Measurements from ENCODE around the gene COBLL1.

The COBLL1 gene

DNA sequence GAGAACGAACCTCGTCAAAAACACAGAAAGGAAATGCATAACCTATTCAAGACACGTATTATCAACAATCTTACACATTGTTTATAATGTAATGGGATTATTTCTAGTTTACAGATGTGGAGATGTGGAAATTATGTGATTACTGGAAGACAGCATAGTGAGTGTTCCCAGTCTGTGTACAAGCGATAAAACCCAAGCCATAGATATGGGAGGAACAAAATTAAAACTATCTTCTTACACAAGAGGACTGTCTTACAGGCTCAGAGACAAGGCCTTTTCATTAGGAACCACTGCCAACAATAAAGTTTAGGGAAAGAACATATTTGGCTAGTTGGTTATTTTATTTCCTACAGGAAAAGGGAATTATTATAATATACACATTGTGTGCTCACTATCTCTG lies 20.3 kb downstream of the COBLL1 start:
- DNase-seq = no peak

DNA sequence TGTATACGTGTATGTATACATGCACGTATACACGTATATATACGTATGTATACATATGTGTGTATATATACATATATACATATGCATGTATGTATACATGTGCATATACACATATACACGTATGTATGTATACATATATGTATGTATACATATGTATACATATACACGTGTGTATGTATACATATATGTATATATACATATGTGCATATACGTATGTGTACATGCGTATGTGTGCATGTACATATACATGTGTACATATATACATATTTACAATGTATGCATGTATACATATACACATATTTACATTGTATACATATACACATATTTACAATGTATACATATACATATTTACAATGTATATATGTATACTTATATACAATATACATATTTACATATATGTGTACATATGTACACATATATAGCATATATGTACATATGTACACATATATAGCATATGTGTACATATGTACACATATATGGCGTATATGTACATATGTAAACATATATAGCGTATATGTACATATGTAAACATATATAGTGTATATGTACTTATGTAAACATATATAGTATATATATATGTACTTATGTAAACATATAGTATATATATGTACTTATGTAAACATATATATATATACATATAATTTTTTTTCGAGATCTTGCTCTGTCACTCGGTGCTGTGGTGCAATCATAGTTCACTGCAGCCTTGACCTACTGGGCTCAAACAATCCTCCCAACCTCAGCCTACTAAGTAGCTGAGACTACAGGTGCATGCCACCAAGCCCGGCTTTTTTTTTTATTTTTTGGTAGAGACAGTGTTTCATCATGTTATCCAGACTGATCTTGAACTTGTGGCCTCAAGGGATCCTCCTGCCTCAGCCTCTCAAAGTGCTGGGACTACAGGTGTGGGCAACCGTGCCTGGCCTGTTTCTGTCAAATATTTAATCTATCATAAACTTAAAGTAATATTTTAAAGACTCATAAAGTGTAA lies 23.2 kb downstream of the COBLL1 start:
- DNase-seq = no peak

DNA sequence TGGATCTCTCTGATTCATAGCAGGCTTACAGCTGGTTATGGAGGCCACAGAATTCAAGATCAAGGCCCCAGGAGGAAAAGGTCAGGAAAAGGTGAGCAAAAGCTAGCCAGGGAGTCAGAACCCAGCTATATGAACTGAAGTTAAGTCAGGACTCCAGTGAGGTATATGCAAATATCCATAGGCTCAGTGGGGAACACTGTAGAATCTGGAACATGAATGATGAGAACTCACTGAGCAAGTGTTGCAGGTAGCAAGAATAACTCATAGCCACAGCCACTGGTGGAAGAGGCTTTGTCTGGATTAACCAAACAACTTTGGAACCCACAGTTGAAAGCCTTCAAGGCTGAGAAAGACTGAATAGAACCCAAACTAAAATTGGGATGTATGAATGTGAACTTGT lies 24.7 kb downstream of the COBLL1 start:
- no peak for DNase-seq

DNA sequence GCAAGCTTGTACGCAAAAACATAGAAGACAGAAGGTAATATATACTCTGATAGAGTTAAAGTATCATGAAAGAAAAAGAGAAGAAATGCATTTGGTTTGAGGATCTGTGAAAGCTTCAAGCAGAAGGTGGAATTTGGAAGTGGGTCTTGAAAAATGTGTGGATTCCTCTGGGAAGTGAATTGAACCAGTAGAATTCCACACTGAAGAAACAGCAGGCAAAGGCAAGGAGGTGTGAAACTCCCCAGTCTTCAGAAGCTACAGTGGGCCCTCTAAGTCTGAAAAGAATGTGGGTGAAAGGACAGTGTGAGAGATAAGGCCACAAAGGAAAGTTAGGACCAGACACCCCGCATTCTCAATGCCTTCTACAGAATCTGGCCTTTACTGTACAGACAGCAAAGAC lies 25.6 kb downstream of the COBLL1 start:
- no peak for DNase-seq

DNA sequence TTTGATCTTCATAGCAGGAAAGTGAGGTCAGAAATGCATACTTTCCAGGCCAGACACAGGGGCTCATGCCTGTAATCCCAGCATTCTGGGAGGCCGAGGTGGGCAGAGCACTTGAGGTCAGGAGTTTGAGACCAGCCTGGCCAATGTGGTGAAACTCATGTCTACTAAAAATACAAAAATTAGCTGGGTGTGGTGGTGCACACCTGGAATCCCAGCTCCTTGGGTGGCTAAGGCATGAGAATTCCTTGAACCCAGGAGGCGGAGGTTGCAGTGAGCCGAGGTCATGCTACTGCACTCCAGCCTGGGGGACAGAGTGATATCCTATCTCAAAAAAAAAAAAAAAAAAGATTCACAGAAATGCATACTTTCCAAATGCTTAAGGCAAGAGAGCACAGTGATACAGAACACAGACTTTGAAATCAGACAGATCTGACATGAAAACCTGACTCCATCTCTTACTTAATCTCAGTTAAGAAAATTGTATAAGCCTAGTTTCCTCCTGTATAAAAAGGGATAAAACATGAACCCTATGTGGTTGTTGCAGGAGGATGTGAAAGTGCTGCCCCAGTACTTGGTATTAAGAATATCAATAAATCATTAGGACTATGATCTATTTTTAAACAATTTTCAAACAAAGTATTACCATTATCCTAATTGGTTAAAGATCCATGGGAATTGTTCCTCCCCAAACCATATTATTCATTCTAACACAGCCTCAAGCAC lies 26.4 kb downstream of the COBLL1 start:
- DNase-seq = no peak

DNA sequence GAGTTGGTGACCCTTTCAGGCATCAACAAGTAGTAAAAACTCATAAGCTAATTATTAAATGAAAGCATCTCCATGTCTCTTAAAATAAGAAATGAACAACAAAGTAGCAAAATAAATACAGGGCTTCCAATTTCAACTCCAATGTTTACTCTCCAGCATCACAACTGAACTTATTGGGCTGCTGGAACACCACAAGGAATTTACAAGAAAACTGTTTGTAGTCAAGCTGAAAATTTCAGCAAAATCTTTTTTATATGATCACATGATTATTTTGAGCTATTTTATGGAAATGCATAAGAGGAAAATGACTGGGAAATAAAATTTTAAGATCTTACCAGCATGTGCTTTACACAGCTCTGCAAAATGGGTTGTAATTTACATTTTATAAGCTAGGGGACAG lies 28.1 kb downstream of the COBLL1 start:
- DNase-seq = no peak

DNA sequence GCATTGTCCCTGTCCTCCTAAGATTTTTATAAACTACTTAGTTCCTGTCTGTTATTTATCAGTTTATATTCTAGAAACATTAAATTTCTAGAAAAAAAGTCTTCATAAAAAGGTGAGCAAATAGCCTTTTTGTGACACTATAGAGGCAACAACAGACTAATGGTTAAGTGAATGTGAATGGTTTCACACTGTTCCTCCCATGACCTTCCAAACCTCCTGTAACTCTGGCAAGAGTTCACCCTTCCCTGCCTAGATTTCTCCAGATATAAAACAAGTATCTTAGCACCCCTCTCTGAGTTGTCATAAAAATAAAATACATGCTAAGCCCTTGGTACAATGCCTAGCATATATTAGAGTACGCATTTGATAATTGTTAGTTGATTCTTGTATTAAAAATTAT lies 29.2 kb downstream of the COBLL1 start:
- DNase-seq = no peak

DNA sequence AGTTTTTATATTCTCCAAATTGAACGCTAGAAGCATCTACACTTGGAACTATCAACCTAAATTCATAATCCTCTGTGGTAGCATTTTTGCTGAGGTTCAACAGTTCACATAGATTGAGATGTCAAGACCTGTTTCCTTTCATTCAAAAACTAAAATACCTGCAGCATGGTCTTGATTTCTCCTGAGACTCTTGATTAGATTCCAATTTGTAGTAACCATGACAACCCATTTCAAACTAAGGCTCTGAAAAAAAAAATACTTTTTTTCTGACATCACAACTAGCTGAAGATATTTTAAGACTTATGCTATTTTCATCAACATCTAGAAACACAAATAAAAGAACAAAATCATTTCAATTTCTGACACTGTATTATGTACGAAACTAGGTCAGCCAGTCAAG lies 29.8 kb downstream of the COBLL1 start:
- no peak for DNase-seq

DNA sequence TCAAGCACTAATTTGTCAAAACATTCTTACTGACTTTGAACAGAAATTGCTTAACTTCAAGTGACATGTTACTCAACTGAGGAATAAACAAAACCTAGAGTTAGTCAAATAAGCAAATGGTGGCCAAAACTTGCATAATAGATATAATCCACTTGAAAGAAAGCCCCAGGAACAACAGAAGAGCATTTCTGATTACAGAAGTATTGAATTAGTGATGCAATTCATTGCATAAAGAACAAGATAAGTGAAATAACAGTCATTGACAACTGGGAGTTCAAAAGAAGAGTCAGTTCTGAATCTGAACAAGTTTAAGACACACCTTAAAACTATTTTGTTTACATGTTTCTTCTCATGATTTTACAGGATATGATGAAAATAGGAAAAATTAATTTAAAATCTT lies 30.8 kb downstream of the COBLL1 start:
- no peak for DNase-seq

DNA sequence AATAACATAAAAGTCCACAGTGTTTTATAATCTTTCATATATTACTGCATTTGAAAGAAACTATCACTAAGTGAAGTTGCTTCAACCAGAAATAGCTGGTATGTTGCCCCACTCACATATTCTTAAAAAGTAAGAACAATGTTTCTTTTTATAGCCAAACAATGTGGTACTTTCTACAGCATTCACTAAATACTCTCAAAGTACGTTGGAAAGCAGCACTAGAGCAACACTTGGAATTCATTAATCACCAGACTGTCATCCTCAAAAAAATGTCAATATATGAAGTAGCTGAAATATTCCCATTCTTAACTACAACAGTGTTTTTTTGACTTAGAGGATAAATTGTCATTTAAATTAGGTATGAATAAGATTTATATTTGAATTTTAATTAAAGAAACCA lies 32.8 kb downstream of the COBLL1 start:
- DNase-seq = no peak

DNA sequence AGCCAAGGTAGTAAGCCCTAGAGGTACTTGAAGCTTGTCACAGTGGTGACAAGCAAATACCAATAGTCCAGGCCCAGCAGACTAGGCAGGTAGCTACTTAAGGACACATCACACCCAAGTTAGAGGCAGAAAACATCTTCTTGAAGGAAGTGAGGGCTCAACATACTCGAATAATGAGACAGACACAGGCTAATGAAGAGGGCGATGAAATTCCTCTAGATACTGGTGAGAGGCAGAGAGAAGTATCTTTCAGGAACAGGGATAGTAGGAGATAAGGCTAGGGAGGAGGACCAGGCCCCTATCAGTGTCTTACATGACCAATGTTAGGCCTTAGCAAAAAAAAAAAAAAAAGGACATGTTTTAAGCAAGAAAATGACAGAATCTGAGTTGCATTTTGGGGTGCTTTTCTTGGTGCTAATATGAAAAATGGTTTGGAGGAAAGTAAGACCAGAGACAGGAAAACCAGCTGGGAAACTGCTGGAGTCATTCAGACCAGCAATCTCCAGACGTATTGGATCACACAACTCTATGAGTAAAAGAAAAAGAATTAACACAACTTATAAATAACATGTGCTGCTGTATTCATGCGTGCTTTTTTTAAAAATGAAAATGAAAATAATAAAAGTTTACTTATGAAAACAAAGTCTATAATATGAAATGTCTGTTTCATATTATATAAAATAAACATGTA lies 37.7 kb downstream of the COBLL1 start:
- DNase-seq = no peak

DNA sequence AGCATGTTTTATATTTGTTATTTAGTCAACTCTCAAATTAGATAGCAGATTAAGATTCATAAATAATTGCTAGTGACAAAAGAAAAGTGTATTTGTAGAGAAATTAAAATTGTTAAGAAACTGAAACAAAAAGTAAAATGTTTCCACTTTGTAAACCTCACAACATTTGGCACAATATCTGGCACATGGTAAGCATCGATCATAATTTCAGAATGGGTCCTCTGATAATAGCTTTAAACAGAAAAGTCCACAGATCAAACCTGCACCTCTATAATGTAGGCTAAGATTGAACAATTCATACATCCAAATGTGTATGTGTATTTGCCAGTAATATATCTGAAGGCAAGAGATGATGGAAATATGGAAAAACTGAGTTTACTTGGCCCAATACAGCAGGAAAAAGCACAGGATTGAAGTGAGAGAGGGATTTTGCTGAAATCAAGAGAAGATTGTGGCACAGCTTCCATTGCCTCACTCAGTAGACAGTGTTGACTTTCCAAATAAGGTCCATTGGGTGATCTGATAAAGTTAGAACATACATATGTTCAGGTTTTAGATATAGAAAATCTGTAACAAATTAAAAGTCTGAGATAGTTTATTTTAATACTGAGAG lies 39.4 kb downstream of the COBLL1 start:
- no peak for DNase-seq

DNA sequence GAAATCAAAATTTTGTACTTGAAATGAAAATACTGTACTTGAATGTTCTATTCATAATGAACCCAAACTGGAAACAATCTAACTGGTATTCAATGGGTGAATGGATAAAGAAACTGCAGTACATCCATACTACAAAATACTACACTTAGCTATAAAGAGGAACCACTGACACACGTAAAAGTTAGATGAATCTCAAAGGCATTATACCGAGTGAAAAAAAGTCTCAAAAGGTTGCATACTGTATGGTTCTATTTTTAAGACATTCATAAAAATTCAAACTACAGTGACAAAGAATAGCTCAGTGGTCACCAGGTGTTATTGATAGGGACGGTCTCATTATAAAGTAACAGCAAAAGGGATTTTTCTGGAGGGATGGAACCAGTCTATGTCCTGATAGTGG lies 41.1 kb downstream of the COBLL1 start:
- DNase-seq = no peak

DNA sequence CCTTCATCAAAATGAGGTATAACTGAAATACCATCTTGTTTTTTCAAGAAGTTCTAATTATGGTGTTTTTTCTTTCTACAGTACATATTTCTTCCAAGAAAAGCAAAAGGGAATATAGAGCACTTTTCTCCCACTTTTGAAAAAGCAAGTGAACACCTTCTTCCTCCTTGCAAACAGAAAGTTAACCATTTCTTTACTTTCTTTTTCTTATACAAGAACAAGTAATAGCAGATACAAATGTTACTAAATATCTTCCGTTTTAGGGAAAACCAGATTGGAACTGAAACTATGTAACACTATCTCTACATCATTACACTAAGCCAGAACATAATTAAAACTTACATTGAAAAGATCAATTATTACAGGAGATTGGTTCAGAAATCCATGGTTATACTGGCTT lies 44.0 kb downstream of the COBLL1 start:
- no peak for DNase-seq

DNA sequence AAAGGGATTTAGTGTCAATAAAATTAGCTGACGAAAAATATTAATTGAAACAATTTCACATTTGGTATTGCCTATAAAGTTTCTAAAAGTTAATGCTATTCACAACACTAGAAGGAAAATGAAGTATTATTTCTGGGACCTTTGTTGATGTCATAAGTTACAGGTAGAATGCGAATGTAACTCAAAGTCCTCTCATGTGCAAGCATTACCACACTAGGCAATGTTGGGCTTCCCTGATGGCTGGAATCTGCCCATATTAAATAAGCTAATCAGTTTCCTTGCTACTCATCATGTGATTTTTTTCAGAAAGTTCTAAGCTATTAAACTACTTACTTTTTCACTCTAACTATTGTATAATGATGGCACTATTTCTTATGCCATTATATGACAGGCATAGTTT lies 44.6 kb downstream of the COBLL1 start:
- DNase-seq = no peak

DNA sequence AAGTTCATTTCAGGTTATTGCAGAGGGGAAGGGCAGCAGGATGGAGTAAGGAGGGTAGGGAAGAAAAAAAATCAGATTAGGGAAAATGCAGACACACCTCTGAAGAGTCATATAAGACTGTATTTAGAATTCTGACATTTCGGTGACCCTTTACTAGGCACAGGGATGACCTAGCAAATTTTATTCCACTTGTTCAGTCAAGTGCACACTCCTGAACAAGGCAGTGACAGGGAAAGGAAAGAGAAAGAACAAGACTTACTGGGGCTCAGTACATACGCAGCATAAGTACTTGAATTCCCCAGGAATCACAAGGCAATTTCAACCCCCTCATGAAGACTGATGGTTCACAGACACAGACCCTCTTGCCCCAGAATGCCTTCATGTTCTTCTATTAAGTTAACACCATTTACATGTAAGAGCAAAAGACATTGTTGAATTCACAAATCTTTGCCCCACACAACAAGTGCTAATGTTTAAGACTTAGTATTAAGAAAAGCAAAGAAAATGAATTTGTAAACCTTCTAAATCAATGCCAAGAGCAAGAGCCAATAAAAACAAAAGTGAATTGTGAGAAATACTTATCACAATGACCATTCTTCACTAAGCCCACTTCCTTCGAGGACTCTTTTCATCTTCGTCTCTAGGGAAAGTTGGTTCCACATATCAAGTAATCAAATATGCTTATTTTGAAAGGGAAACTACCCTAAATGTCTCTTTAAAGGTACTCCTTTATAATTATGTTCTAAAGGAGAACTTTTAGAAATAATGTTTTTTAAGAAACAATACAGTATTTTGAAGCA lies 47.0 kb downstream of the COBLL1 start:
- no peak for DNase-seq

DNA sequence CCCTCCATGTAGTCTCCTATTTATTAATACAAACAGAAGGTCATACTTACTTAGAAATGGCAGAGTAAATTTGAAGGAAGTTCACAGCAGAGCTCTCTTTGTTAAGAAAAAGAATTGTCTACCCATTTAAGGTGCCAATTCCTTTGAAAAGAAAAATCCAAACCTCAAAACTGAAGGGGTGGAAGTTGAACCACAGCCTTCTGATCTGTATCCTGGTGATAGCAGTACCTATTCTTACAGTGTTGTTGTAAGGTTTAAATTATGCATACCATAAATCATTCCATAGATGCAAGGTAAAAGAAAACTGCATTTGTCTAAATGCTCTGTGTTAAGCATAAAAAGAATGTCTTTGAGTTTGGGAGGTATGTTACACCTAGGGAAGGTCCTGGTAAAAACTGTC lies 47.6 kb downstream of the COBLL1 start:
- no peak for DNase-seq

DNA sequence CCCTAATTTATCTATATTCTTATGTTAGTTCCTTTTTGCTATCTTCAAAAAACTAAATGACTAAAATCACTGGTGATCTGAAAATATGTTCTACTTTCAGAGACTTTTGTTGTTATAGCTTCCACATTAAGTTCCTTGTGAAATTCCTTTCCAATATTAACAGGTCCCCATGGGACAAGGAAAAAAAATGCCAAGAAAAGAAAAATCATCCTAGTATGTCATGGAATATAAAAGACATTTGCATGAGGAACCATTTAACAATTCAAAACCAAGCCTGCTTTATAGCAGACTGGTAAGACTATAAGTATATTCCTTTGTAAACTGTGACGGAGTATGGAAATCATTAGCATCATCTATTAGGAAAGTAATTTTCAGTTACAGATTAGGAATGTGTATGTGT lies 48.1 kb downstream of the COBLL1 start:
- DNase-seq = no peak

DNA sequence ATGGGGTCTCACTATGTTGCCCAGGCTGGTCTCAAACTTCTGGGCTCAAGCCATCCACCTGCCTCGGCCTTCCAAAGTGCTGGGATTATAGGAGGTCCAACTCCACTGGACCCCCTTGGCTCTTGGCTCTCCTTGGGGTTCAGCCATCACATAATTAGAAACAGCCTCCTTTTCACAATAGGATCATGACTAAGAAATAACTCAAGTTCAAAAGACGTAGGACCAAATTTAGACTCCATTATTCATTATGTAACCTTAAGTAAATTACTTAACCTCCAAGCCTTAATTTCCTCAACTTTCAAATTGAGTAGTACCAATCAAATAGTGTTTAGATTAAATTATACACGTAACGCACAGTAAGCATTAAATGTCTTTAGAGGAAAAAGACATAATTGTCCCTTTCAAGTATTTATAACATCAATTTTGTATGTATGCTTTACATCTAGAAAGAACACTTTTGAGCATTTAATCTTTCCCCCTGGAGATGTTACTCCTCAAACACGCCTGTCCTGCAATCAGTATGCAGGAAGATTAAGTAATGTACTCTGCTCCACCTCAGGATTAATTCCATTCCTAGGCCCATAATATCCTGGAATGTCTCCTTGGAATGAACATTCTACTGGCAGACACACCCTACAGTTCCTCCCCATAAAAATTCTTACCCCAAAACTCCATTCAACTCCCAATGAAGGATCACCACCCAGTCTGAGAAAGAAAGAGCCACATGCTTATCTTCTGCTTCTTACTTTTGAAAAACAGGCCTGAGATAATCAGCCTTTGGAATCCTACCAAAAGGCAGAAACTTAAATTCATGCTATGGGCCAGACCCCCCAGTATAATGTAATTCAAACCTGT lies 49.1 kb downstream of the COBLL1 start:
- no peak for DNase-seq

DNA sequence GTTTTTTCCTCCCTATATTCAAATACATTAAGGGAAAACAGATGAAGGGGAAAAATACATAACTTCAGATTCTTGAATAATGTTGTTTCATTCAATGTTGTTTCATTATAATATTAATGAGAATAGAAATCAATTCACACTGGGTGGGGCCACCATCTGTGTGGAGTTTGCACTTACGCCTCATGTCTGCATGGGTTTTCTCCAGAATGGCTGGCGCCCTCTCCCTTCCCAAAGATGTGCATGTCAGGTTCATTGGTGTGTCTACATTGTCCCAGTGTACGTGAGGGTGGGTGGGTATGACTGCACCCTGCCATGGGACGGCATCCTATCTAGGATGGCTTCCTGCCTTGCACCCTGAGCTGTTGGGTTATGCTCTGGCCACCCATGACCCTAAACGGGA lies 51.7 kb downstream of the COBLL1 start:
- no peak for DNase-seq

DNA sequence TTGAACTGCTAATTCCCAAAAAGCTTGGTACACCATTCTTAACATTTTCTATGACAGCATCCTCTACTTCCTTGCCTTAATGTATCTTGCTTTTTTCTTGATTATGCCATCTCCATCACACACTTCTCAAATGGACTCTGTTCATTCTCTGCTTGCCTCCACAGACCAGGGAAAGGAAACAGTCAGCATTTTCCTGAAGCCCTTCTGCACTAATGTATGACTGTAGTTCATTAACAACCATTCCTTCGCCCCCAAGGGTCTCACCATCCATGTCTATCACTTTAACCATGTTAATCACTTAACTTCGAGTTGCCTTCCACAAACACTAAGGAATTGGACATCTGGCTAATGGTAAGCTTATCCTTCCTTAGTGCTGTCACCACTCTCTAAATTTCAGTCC lies 54.8 kb downstream of the COBLL1 start:
- no peak for DNase-seq
